Measurements from ENCODE around the gene NRGN.
"Not testable (repeated sequence)": the region's sequence is repeated elsewhere in the genome, so short reads cannot be mapped to it uniquely, and the experiment has no call there.

NRGN gene

GRCh38 chr11:124759266-124760204, 19.8 kb downstream of the NRGN start:
- DNase-seq = no peak

DNA sequence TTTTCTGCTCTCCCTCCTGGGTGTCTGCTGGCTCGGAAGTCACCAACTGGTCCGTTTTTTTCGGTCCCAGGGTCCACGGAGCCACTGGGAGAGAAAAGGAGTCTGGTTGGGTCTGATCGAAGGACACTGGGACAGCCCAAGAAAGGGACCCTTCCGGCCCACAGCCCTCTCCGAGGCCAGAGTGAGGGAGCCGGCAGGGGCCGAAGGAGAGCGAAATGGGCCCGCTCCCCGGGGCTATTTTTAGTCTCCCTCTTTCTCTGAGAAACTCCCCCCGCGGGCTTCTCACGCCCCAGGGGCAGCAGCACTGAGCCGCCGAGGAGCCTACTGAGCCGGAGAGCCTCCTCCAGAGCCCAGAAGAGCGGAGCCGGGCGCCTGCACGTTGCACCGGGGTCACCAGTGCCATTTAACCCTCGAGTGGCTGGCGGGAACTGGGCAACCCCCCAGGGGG, 20.5 kb downstream of the NRGN start:
- no peak for DNase-seq

GRCh38 chr11:124760806-124761205, 21.1 kb downstream of the NRGN start:
- DNase-seq = no peak

- peak in 1 of 2 experiments; percentile 18 for DNase-seq
These were observed 21.8 kb downstream of the NRGN start for GRCh38 chr11:124761301-124762104.

- DNase-seq = peak in 1 of 2 experiments; percentile 58
These were observed 22.4 kb downstream of the NRGN start, which contains the start of gene ESAM for GRCh38 chr11:124762105-124762623. ESAM (minus strand) TSS chr11:124762290; CDS start chr11:124762154, 136 bp downstream.

- DNase-seq = peak; percentile 46 to 47
These were observed 22.9 kb downstream of the NRGN start for GRCh38 chr11:124762624-124763155.

DNA sequence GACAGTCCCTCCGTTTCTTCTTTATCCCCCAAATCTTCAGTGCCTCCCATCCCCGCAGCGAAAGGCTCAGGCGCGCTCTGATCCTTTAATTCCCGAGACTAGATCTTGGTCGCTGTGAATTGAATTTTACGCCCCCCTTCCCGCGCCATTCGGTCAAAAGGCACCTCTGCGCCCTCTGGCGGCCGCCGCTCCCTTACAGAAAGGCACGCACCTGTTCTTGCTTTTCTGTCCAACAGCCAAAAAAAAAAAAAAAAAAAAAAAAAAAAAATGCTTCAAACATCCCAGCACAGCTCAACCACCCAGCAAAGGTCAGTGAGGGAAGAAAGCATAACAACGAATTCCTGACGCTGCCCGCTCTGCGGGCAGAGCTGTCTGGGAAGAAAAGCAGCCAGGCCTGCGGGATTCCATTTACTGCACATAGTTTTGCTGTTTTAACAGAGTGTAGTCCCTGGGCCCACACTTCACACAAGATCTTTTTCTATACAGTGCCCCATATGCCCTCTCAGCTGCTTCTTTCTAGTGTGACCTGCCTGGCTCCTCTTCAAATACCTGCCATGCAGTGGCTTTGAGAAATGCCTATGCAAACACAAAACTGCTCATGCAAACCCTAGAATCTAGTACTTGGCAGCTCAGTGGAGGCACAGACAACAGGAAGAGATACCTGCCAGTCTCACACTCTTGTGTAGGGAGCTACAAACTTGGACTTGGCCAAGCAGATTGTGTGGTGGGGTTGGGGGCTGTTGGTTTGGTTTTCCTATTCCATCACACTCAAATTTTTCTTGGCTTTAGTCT, 23.6 kb downstream of the NRGN start:
- peak; percentile 52 to 79 for DNase-seq

DNA sequence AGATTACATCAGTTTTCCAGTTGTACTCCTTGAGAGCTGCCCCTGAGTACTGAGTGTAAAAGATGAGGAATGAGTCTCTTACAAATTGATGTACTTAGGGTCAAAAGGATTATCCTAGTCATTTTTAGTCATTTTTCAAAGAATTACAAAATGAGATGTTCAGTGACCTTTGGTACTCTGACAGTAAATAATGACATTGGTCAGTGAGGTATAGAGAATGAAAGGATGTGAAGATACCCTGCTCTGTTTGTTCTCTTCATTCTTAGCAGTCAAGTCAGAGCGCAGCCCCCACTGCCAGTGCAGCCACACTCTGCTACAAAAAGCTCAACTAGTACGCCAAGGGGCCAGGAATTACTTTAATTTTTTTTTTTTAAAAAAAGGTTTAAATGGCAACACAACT, 26.4 kb downstream of the NRGN start:
- no peak for DNase-seq

DNA sequence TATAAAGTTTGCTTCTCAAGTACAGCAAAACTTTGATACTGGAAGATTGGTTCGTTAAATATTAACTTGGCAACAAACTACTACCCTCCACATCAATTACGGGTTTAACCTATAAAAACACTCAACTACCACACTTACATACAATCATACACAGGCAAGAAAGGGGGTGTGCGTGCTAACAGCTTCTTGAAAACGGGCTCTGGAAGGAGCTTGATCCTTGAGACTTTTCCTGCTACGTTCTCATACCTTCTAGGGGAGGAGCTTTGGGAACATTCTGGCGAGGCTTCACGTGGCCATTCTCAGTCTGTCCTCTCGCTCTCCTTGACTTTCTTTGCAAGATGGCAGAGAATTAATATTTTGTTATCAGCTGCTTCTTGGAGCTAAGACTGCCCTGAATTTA, 29.2 kb downstream of the NRGN start:
- no peak for DNase-seq

GRCh38 chr11:124769806-124770774, 30.3 kb downstream of the NRGN start:
- DNase-seq = no peak

DNA sequence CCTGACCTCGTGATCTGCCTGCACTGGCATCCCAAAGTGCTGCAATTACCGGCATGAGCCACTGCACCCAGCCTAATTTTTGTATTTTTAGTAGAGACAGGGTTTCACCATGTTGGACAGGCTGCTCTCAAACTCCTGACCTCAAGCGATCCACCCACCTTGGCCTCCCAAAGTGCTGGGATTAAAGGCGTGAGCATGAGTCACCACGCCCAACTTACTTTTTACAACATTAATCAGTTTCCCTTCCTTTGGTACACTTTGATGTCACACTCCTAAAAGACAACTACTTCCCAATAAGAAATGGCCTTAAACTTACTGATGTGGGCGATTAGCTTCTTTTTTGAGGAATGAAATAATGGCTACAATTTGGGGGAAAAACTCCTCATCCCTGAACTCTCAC, 31.2 kb downstream of the NRGN start:
- not testable (repeated sequence) for DNase-seq

DNA sequence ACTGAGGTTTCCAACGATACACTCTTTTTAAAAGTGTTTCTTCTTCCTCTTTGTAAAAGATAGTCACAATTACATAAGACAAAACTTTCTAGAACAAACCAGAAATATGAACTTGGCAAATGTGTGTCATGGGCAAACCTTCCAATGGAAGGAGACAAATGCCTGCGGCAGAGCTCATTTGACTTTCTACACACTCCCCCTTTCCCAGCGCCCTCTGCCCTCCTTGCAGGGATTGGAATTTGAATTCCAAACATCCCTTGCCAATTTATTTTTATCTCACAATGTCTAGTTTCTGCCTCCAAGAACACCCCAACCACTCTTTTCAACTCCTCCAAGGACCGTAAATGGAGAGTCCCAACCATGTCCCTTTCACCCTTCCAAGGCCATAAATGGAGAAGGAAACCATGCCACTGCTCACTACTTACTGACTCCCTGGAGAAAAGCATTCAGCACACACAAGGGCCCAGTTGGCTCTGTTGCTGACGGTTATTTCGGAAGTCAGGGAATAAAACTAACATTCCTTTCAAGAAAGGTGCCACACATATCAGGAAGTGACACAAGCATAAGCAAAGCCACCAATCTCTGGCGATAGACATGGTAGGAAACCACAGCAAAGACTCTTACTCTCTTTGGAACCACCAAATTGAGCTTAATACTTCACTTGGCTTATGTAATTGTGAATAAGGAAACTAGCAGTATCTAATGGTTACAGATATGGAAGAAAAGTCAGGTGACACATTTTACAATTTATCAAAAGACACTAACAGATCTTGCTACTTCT, 37.3 kb downstream of the NRGN start:
- no peak for DNase-seq

- DNase-seq = peak in 1 of 2 experiments; percentile 9
These were observed 38.5 kb downstream of the NRGN start for GRCh38 chr11:124778281-124778680.

DNA sequence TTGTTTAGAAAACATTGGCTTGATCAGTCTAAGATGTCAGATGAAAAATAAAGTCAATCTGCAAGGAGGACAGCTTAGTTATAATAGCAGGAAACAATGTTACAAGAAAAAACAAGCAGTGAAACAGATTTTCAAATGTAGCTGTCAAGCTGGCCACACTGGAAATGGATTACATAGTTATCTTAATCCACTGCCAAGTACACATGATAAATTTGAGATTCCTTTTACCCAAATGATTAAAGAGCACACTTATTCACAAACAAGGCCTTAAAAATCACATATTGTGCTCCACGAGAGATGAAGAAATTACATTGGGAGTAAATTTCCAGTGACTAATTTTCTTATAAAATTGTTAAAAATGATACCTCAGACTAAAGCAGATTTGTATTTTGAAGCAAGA, 39.8 kb downstream of the NRGN start:
- no peak for DNase-seq

DNA sequence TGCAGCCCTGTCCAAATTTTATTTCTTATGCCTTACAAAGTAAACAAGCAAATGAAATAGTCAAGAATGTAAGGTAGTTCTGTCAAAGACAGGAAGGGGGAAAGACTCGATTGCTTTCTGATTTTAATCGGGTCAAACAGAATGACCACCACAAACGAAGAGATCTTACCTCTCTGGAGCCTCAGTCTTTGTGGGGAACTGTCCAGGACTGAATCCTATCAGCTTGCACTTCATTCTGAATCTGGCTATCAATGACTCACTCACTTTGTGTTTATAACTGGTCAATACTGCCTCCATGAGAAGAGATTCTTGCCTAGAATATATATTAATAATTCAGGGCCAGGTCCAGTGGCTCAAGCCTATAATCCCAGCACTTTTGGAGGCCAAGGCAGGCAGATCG, 43.3 kb downstream of the NRGN start:
- DNase-seq = no peak

DNA sequence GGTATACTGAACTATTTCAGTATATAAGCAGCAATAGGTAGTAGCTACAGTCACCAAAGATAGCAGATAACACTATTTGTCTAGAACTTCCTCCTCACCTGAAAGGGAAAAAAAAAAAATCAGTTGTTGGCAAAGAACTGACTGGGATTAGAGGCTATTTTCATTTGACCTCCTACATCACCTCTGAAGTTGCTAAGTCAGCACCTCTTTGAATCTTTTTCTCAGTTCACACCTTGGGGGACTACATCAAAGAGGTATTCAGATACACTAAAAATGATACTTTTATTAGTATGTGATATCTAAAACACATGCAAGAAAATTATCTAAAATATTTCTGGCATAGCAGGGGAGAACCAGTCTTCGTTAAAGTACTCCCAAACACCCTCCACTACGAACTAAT, 44.3 kb downstream of the NRGN start:
- no peak for DNase-seq

DNA sequence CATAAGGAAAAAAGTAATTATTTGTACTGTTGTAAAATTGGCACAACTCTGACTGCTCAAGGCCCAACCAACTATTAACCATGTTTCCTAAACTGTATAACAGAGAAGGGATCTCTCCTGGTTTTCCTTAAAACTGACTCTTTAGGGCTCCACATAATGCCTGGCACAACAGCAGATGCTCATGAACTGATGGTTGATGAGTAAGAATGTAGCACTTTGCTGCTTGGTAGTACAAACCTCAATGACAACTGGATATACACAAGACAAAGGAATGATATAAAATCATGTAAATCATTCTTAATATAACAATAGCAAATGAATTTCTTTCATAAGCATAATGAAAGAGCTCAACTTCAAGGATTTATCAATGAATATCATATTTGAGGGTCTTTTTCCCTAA, 48.8 kb downstream of the NRGN start:
- DNase-seq = no peak

DNA sequence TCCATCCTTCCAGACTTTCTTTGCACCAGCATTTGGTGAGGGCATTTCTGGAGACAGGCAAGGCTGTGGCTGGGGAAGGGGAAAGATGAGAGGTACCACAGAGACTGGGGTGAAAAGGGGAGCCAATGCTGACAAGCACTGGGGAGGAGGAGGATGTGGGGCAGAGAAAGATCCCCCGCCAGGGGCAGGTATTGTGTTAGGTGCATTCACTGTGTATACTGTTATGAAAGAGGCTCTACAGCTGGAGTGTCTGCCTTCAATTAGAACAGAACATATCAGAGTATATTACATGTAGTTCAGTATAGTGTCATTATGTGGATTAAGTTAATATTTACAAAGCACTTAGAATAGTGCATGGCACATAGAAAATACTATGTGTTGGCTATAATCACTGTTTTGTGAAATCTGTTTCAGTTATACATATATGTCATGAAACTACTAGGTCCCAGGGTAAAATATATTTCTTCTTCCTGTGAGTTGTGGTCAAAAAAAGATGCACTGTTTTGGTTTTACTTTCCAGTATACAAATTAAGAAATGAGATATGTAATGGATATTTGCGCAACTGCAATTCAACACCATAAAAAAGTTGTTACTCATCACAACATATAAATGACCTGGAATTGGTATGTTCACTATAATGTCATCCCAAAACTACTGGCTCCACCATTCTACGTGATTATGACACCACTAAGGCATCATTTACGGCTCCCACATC, 52.0 kb downstream of the NRGN start:
- DNase-seq = no peak

- peak in 1 of 2 experiments; percentile 39 for DNase-seq
These were observed 53.9 kb downstream of the NRGN start for GRCh38 chr11:124793466-124794278.

Data from NCI-H524 (cell line).